Hepatocyte (in vitro differentiated cells): Measurements from ENCODE around the gene SMIM12.

Experiments used
- CTCF ChIP-seq: fragments of 200-600 bp; sonication (generic); IDR thresholded peaks from 2 replicates; pipeline ENCODE4 v1.5.1; 2016; ENCODE audit warnings: antibody characterized with exemption, mild to moderate bottlenecking; ENCODE audit not compliant: poor library complexity
- EZH2phosphoT487 ChIP-seq: fragments of 200-600 bp; sonication (generic); IDR thresholded peaks from one replicate; pipeline ENCODE4 v1.6.1; 2018; ENCODE audit warnings: antibody characterized with exemption, mild to moderate bottlenecking, low read depth, moderate library complexity; ENCODE audit not compliant: unreplicated experiment, severe bottlenecking

- no peak for TF ChIP-seq CTCF
- no peak for TF ChIP-seq EZH2phosphoT487
Measured at GRCh38 chr1:34827341-34827941, 32.1 kb downstream of the SMIM12 start.
